Measurements from ENCODE around the gene CSRNP3.

CSRNP3 gene

DNA sequence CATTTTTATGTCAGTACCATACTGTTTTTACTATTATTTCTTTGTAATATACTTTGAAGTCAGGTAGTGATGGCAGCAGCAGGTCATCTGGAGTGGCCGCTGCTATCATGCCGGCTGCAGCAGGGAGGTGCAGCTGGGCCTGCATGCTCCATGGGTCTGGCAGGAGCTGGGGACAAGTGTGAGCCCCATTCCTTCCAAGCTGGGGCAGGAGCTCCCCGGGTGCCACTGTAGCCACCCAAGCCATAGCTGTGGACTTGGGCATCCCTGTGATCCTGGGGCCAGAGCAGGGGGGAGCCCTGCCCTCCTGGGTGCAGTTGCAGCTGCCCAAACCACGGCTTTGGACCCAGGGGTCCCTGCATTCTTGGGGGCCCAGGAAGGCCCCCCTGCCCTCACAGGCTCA, 59.2 kb downstream of the CSRNP3 start:
- no peak for DNase-seq (ENCODE audit: low read depth)
- TF ChIP-seq, protein P1, sequence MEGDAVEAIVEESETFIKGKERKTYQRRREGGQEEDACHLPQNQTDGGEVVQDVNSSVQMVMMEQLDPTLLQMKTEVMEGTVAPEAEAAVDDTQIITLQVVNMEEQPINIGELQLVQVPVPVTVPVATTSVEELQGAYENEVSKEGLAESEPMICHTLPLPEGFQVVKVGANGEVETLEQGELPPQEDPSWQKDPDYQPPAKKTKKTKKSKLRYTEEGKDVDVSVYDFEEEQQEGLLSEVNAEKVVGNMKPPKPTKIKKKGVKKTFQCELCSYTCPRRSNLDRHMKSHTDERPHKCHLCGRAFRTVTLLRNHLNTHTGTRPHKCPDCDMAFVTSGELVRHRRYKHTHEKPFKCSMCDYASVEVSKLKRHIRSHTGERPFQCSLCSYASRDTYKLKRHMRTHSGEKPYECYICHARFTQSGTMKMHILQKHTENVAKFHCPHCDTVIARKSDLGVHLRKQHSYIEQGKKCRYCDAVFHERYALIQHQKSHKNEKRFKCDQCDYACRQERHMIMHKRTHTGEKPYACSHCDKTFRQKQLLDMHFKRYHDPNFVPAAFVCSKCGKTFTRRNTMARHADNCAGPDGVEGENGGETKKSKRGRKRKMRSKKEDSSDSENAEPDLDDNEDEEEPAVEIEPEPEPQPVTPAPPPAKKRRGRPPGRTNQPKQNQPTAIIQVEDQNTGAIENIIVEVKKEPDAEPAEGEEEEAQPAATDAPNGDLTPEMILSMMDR (IDR thresholded peaks at IDR 0.05; ENCODE audit: control insufficient read depth, insufficient read depth, low read depth, low read length, missing control alignments) = no peak
- H3K4me3 ChIP-seq (ENCODE audit: control insufficient read depth, low read depth, low read length) = no peak overlapping the region

GRCh38 chr2:165529130-165529529, 59.6 kb downstream of the CSRNP3 start:
- no peak overlapping the region for H3K4me3 ChIP-seq (ENCODE audit: control insufficient read depth, low read depth, low read length)
- DNase-seq (ENCODE audit: low read depth) = no peak
- TF ChIP-seq, protein P1 (IDR thresholded peaks at IDR 0.05; ENCODE audit: control insufficient read depth, insufficient read depth, low read depth, low read length, missing control alignments) = no peak

- TF ChIP-seq, protein P1 (IDR thresholded peaks at IDR 0.05; ENCODE audit: control insufficient read depth, insufficient read depth, low read depth, low read length, missing control alignments) = no peak
- H3K4me3 ChIP-seq (ENCODE audit: control insufficient read depth, low read depth, low read length) = no peak overlapping the region
- DNase-seq (ENCODE audit: low read depth) = no peak
These were observed 63.8 kb downstream of the CSRNP3 start for GRCh38 chr2:165533331-165533730.

GRCh38 chr2:165535471-165535870, 66.0 kb downstream of the CSRNP3 start:
- H3K4me3 ChIP-seq (ENCODE audit: control insufficient read depth, low read depth, low read length) = no peak overlapping the region
- TF ChIP-seq, protein P1 (IDR thresholded peaks at IDR 0.05; ENCODE audit: control insufficient read depth, insufficient read depth, low read depth, low read length, missing control alignments) = no peak
- DNase-seq (ENCODE audit: low read depth) = no peak

- no peak overlapping the region for H3K4me3 ChIP-seq (ENCODE audit: control insufficient read depth, low read depth, low read length)
- no peak for DNase-seq (ENCODE audit: low read depth)
- TF ChIP-seq, protein P1 (IDR thresholded peaks at IDR 0.05; ENCODE audit: control insufficient read depth, insufficient read depth, low read depth, low read length, missing control alignments) = no peak
These were observed 67.5 kb downstream of the CSRNP3 start for GRCh38 chr2:165536851-165537499.

GRCh38 chr2:165539985-165540384, 70.5 kb downstream of the CSRNP3 start:
- TF ChIP-seq, protein P1 (IDR thresholded peaks at IDR 0.05; ENCODE audit: control insufficient read depth, insufficient read depth, low read depth, low read length, missing control alignments) = no peak
- DNase-seq (ENCODE audit: low read depth) = no peak

More at GRCh38 chr2:165539985-165540384, 70.5 kb downstream of the CSRNP3 start:
- H3K4me3 ChIP-seq (ENCODE audit: control insufficient read depth, low read depth, low read length) = no peak overlapping the region
